Fibroblast of upper back skin (primary cell): ENCODE results near the gene CDC42BPA.
A peak's percentile ranks its signal among the peaks of the same experiment; 100 is the strongest.
"Not testable (repeated sequence)": the region's sequence is repeated elsewhere in the genome, so short reads cannot be mapped to it uniquely, and the experiment has no call there.

Source experiments
- DNase-seq: peaks from one replicate; pipeline ENCODE4 v3.0.0-alpha.2; 2013

The CDC42BPA gene

DNA sequence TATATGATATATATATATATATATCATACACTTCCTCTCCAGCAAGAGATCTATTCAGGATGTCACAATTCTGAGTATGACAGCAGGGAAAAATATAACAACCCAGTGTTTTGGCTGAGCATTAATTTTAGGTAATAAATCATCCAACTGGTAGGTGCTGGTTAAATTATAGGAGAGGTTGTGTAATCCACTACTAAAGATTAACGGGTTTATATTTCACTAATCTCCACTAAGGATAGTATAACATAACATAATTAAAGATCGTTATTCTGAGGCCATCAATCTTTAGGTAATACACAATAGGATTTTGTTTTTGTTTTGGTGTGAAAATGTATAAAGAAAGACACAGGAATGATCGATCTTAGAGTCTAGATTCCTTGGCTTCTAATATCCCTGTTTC is 276.0 kb downstream of the CDC42BPA start:
- DNase-seq = no peak

DNA sequence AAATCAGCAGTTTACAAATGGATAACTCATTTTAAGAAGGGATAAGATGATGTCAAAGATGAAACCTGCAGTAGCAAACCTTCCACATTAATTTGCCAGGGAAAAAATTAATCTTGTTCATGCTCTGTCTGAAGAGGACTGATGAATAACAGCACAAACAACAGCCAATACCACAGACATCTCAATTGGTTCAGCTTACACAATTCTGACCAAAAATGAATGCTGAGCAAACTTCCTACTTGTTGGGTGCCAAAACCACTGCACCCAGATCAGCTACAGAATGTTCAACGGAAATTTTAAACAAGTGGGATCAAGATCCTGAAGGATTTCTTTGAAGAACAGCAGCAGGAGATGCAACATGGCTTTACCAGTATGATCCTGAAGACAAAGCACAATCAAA is 279.9 kb downstream of the CDC42BPA start:
- peak; percentile 27 for DNase-seq

DNA sequence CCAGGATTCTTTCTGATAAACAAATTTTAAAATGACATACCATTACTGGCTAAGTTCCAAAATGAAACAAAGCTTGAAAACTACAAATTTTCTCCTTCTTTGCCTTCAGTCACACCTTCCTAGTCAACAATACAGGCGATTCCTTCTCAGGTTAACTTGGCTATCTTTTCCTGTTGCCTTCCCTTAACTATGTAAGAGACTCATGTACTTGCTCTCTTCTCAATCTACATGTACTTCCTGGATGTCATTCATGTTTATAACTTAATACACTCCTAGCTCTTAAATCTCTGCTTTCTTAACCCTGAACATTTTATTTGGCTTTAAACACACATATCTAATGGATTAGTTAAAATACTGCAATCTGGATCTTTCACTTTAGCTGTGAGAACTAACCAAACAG is 281.2 kb downstream of the CDC42BPA start:
- no peak for DNase-seq

DNA sequence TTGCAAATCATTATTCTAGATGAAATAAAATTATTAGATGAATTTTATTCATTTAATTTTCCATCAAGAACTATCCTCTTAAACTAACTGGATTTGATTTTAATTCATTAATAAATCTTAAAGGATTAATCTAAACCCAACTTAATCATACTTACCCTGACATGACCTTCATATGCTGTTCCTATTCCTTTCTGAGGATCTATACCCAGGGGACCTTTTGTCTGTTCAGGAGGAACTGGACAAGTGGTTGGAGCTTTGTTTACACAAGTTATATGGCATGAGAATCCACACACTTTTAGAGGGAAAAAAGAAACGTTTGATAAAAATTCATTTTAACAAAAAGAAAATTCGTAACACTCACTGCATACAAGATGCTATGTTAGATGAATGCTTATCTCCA is 283.0 kb downstream of the CDC42BPA start:
- no peak for DNase-seq

DNA sequence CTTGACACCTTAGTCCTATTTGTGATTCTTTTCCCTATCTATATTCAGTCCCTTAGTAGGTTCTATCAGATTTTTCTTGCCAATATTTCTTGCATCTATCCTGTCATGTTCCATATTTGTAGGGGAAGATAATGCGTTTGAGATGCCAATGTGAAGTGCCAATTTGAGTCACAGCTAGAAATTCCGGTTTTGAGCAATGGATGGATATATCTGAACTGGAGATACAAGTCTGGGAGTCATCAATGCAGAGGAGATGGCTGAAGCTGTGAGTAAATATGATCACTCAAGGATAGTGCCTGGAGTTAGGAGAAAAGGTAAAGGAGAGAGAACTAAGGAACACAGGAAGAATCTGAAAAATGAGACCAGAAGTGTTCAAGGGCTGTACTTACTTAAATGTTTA is 284.4 kb downstream of the CDC42BPA start:
- DNase-seq = no peak

DNA sequence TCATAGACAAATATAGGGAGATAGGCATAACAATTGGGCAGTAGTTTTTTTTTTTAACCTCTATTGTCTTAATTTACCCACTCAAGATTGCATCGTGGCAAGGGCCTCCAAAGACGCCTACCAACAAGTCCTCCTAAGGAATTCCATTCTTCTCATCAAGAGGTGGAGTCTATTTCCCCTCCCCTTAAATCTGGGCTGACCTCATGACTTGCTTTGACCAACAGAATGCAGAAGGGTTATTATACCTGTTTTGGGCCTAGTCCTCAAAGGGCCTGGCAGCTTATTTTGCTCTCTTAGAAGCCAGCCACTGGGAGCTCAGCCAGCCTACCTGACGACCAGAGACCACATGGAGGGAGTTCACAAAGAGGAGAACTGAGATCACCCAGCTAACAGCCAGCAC is 285.9 kb downstream of the CDC42BPA start:
- DNase-seq = no peak

DNA sequence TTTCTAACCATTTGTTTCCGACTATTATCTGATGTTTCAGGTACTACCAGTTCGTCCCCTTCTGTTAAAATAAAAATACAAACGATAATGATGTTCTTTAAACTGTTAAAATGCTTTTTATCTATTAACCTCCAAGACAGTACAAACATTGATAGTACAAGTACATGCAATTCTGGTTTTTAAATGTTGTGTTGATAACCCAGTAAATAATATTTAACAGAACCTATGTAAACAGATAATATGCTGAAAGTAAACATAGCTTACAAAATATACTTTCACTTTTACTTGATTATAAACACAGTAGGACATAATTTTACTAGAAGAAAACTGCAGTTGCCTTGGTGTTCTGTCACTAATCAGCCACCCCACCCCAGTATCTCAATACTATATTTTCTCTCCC is 301.3 kb downstream of the CDC42BPA start:
- no peak for DNase-seq

DNA sequence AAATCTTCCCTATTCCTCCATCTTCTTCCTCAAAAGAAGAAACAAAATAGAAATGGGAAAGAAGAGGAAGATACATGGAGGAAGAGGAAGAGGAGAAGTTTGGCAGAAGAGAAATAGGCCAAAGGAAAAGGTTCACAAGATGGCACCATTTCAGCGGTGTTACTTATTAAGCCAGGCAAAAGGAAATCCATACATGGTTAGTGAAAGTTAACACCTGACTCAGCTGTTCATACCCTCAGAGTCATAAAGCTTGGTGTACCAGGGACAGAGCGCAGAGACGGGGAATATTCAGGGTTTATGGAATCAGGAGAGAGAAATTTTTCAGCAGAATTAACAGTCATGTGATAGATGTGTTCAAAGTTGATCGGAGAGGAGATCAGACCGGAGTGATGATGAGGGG is 307.6 kb downstream of the CDC42BPA start:
- no peak for DNase-seq

DNA sequence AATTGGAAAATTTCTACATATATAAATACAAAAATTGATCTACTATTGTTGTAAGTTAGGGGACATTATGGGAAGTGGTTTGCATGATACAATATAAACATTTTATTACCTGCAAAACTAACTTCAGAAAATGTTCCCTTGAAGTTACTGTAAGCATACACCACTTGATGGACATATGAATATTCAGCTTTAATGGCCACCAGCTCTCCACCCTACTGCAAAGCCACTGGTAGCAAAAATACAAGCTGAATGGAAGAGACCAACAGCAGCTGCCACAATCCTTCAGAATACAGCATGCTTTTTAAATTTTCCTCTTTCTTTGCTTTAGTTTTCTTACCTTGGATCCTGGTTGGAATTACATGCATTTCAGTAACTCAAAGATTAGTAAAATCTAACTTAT is 308.4 kb downstream of the CDC42BPA start:
- no peak for DNase-seq

DNA sequence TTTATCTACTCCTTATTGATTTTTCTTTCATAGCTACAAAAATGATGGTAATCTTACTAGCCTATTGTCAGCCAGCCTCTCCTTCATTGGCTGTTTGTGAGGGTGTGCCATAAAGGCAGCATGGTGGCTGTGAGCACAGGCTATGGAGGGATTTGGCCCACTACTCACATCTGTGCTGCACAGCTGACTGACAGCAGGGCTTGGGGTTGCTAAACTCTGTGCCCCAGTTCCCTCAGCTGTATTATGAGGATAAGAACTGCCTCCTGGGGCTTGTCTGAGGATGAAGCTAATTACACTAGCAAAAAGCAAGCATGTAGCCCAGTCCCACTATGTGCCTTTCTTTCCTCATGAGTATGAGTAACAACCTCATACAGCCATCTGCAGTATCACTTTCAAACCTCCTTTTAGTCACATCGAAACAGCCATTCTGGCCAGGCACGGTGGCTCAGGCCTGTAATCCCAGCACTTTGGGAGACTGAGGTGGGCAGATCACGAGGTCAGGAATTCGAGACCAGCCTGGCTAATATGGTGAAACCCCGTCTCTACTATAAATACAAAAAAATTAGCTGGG is 312.0 kb downstream of the CDC42BPA start:
- no peak for DNase-seq

DNA sequence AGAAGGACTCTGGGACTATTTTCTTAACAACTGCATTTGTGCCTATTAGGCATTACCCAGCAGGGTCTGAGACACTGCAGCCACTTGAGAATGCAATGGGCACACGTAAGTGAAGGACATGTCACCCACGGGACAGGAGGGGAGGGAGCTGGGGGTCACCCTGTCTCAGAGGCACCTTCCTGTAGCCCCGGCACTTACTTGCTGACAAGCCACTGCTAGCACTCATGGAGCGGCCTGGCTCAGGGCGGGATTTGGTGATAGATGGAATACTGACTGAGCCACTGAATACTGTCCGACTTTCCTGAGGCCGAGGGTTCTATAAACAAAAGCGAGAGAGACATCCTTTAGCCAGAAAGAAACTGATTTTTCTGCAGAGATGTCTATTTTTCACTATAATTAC is 313.5 kb downstream of the CDC42BPA start:
- DNase-seq = no peak

DNA sequence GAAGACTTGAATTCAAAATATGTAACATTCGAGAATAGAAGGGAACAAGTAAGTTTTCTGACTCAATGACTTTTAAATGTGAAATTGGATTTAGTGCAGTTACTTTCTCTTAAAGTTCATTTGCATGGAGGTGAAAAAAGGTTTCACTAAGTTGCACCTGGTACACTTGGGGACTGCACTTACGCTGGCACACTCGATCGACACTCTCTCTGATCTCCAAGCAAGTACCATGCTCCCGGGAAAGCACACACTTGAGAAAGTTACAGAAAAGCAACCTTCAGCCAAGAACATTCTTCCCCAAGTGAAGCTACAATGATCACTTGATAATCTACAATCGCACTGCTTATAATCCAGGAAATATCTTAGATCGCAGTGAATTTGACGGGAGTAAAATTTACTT is 315.1 kb downstream of the CDC42BPA start:
- no peak for DNase-seq

DNA sequence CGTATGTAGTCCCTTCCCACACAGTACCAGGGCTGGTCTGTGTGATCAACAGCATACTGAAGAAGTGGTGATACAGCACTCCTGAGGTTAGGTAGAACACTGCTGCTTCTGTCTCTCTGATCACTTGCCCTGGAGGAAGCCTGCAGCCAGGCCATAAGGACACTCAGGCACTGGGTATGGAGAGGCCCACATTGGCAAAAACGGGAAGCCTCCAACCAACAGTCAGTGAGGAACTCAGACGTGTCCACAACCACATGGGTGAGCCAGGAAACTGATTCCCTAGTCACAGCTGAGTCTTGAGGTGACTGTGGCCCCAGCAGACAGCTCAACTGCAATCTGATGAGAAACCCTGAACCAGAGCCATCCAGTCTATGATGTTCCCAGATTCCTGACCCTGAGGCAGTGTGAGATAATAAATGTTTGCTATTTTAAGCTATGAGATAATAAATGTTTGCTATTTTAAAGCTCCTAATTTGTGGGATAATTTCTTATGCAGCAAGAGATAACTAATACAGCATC is 315.7 kb downstream of the CDC42BPA start:
- DNase-seq = no peak

DNA sequence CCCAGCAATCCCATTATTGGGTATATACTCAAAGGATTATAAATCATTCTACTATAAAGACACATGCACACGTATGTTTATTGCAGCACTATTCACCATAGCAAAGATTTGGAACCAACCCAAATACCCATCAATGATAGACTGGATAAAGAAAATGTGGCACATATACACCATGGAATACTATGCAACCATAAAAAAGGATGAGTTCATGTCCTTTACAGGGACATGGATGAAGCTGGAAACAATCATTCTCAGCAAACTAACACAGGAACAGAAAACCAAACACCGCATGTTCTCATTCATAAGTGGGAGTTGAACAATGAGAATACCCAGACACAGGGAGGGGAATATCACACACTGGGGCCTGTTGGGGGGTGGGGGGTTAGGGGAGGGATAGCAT is 318.7 kb downstream of the CDC42BPA start:
- DNase-seq = not testable (repeated sequence)

DNA sequence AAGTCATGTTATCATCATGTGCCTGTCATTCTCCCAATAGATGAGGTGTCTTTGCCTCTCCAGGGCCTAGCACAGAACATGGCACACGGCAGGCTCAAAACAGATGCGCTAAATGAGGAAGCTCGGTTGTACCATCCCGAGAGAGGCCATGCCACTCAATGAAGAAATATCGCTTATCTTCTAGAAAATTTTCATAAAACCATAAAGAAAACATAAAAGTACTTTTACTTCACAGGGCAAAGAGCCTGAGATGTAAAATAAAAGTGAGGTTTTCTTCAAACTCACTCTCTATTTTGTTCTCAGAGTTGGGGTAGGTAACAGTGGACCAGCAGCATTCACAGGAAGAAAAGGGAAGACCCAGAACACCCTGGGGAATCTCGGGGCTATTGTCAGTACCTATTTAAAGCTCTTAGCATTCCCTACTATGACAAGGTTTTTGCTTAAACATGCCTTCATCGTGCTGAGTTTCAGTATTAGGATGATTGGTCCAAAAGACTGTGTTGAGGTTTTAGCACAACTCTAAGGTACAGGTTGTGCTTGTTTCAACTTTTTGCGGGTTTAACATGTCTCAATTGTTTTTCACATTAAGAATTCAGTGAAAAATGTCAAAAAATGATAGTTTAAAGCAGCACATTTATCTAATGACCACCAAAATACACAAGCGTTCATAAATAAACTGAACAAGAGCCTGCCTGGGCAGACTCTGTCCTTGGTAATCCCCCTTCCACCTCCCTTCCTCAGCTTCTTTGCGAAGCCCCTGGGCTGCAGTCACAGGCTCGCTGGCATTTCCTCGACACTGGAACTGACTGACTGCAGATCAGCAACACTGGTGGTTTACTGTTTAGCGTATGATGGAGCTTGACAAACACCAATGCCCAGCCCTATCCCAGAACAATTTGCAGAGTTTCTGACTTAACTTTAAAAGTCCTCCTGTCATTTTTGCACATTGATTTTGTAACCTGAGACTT is 322.6 kb downstream of the CDC42BPA start:
- DNase-seq = no peak

DNA sequence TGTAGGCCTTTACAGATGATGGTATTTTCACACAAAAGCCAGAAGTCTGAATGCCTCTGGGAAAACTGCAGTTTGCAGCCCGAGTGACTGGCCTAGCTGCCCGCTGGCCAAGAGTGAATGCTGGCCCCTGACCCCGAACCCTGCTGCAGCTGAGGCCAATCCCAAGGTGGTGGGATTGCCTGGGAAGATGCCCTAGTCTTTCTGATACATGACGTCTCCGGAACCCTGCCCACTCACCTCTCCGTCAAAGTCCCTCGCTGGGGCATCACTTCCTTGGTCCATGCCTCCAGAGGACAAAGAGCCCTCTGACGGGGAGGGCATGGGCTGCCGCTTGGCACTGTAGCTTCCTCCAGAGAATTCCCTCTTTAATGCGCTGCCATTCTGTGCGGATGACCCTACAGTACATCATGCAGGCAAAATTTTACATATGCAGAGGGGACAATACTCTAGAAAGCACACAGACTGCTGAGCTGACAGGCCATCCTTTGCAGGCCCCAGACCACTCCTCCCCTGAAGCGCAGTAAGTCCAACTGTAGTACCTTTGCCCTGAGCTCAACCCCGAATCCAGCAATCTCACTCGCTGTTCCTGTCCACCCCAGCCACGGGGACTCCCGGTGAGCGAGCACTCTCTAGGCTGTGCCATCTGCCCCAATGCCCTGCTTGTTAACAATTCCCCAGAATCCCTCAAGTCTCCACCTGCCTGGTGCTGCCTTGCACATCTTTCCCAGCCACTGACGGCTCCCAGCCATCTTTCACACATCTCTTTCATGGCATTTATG is 323.5 kb downstream of the CDC42BPA start:
- DNase-seq = no peak

DNA sequence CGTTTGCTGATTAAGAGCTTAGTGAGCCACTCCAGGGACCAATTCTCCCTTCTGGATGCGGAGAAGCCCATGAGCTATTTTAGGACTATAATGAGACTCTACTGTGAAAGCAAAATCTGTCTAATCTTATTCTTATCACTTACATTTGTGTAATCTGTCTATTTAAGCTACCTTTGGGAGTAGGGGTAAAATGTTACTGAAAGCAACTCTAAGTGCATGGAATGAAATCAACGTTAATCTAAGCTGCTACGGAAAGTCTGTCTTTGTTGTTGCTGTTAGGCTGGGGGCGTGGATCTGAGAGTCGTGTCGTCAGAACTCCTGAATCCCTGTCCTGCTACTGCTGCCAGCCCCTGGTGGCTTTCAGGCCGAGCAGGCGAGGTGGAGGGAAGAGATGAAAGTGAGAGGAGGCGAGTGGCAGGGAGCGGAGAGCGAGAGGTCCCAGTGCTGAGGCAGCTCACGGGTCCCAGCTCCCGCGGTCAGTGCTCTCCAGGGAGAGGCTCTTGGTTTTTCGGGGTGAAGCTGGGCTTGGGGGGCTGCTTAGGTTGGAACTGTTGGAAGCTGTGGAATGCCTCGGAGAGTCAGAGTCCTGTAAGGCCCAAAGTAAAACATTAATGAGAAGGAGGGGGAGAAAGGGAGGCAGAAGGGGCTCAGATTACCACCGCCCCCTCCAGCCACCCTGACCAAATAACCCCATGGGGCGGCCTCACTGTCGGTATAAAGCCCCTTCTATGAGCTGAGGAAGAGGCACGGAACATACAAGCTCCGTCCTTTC is 324.3 kb downstream of the CDC42BPA start:
- no peak for DNase-seq

DNA sequence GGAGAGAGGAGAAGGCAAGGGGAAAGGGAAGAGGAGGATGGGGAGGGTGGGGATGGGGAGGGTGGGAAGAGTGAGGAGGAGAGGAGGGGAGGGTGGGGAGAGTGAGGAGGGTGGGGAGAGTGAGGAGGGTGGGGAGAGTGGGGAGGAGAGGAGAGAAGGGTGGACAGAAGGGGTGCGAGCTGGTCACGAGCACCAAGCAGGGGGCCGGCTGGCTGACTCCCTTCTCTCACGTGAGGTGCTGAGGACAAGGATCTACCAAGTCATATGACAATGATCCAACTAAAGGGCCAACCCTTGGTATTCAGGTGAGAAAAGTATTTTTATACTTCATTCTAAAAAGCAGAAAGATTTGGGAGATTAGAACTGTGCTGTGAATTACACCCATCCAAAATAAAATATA is 326.4 kb downstream of the CDC42BPA start:
- no peak for DNase-seq

DNA sequence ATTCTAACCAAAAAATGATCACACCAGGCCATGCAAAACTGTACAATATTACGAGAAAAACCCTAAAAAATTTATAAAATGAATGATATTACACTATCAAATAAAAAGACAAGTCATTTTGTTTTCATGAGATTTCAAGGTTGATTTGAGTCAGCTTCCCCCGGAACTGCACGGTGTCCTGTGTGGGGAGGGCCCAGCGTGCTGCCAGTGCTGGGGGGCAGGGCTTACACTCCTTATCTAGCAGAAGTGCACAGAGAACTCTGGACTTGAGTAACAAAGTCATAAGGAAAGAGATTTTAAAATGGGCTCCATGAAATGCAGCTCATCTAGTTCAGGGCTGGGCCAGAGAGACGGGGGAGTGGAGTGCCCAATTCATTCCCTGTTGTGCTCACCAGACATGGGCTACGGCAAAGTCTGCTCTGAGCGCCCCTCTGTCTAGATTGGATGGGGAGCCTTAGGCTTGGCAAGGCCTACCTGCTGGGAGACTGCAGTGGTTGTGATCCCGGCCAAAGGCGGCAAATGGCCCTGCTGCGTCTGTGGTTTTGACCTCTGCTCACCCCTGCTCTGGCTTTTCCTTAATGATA is 328.1 kb downstream of the CDC42BPA start:
- DNase-seq = no peak

DNA sequence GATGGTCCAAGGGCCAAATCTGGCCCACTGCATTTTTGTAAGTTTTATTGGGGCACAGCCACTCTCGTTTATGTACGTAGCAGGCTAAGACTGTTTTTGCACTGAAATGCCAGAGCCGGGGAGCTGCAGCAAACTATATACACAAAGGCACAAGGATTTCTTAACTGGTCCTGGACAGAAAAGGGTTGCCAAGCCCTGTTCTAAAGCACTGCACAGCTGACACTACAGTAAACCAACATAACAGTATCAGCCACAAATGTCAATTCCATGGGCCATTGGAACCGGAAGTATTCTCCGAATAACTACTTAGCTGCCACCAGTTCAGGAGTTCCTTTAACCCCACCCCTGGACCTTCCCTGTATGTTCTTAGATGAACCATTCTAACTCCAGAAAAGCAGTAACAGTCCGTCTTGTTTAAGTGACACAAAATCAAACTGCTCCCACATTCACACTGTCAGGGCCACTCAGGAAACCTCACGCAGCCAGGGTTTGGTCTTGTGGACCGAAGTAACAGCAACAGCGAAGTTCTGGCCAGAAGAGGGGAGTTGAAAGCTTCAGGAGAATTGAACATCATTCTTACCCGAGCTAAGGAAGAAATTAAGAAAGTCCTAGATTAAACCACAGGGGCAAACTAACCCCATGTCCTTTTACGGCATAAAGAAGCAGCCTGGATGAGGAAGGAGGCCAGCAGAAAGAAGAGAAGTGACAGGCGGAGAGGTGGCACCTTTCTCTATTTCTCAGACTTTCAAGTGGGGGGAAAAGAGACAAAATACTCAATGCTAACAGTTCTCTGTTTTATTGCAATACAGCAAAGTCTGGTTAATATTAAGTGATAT is 329.0 kb downstream of the CDC42BPA start:
- DNase-seq = no peak

DNA sequence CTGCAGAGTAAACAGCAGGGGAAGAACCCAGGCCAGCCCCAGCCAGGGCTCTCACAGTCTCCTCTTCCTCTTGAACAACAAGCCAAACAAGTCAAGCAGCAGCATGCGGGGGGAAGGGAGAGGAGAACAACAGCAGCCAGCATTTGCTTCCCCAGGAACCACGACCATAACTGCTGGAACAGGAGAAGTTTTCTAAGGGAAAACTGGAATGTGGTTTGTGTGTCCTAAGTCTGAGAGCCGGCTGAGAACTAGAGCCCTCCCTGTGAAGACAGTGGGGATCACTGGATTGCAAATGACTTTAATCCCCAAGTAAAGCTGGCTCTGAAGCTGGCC is 330.0 kb downstream of the CDC42BPA start:
- no peak for DNase-seq
